Posterior vena cava (tissue), 2 donors: ENCODE results near the gene APOM. TPM values are rescaled to one million over a fixed set of nuclear protein-coding genes. Genes with fewer than 3 reads are reported as not detected.
A peak's percentile ranks its signal among the peaks of the same experiment; 100 is the strongest.

ENCODE experiments used
- DNase-seq: peaks from one replicate; pipeline ENCODE4 v3.0.0-alpha.2; 2020; ENCODE audit warnings: low spot score
- intact Hi-C, 2 donors: fragments of 100-400 bp; cut with DNase I; formaldehyde crosslinking; loops; one replicate each; pipeline versions ENCODE4 v1.14.1 to v1.14.2; 2022 to 2023
- microRNA-seq, 2 donors: library from miRNA; unstranded; fragments of <30 nt; microRNA quantifications; one replicate each; pipeline ENCODE4 v1.2.0, GENCODE V29; 2020 to 2021; ENCODE audit warnings: borderline microRNAs expressed in 2 of 2
- total RNA-seq, 2 donors: library from RNA; stranded (reverse); fragmentation: NEBNext Ultra II Directional; extraction: Animal tissue kit (Norgen Biotek cat#: 25700); gene quantifications; one replicate each; pipeline ENCODE4 v1.2.1, GENCODE V29; 2021
- donor health status: DM: yes; HTN: yes; CAD: no.
- donor health status: DM: yes; HTN: yes; CAD: no.

Gene APOM
- total RNA-seq, 2 donors from 2014 or later = 0.60 to 1.2 TPM

GRCh38 chr6:31692886-31693285, 37.2 kb downstream of the APOM start:
- intact Hi-C loops = no loop called here
- DNase-seq = no peak

DNA sequence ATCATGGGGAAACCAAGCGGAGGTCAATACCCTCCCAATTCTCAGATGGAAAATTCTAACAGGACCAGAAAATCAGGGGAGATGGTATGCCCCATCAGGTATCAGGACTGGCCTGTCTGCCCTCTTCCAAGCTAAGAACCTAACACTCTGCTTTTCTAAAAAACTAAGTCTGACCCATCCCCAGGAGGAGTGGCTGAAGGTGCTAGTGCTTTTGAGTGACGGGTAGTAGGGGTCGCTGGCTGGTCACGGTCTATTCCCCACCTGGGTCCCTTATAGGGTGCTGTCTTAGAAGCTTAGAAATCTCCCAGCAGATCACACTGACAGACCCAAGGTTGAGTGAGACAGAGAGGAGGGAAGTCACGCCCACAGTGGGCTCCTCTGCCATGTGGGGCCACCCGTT, 37.8 kb downstream of the APOM start:
- intact Hi-C loops = no loop called here
- DNase-seq = no peak

GRCh38 chr6:31697555-31697954, 41.9 kb downstream of the APOM start:
- DNase-seq = no peak
- intact Hi-C loops = no loop called here

GRCh38 chr6:31700740-31701401, 45.2 kb downstream of the APOM start:
- intact Hi-C loops = no loop called here

DNA sequence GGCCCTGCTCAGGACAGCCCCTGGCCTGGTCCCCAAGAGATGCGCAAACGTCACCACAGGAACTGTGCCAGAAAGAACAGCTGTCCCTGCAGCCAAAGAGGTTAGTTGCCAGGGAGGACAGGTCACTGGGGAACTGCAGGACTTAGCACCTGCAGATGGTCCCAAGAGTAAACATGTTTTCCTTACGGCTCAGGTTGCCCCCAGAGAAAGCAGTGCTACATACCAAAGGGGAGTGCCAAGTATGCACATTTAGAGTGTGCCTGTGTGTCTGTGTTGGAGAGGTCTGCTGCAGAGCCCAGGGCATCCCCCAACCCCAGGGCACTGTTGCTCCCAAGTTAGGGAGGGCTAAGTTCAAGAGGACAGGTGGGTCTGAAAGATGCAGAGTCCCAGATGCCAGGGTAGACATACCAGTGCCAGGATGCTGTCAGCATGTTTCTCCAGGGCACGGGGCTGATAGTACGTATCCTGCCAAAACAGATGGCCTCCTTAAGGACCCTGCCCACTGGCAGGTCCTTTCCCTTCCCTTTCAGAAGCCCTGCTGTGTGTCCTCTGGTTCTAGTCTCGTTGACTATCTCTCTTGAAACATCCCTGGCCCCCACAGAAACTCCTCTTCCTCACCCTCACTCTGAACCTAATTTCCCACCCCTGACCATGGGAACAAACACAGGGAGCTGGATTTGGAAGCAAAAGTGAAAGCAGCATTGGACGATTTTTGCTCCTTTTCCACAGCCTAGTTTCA, 46.1 kb downstream of the APOM start:
- intact Hi-C loops = no loop called here
- no peak for DNase-seq

More at GRCh38 chr6:31700740-31701401, 45.2 kb downstream of the APOM start:
- DNase-seq = no peak

GRCh38 chr6:31702405-31702818, 46.7 kb downstream of the APOM start:
- no peak for DNase-seq
- intact Hi-C loops = no loop called here

- intact Hi-C loops = no loop called here
These were observed 47.4 kb downstream of the APOM start, which contains the start of gene ABHD16A for GRCh38 chr6:31702819-31703716. Gene ABHD16A, minus strand, starts transcription at chr6:31703324. Its CDS starts 43 bp downstream, at chr6:31703281.

DNA sequence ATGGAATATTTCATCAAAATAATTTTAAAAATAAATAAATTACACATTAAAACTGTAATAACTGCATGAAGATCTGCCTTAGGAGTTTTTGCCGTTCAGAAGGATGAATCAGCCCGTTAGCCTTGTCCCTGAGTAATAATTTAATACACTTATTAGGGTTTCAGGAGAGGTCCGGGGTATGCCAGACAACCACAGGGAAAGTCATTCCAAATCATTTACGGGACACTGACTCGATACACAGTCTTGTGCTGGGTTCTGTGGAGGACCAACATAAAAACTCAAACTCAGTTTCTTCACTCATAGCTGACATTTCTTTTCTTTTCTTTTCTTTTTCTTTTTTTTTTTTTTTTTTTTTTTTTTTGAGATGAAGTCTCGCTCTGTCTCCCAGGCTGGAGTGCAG, 50.2 kb downstream of the APOM start:
- intact Hi-C loops = no loop called here
- no peak for DNase-seq

More at GRCh38 chr6:31702819-31703716, 47.4 kb downstream of the APOM start, which contains the start of gene ABHD16A:
- peak; percentile 100 for DNase-seq

DNA sequence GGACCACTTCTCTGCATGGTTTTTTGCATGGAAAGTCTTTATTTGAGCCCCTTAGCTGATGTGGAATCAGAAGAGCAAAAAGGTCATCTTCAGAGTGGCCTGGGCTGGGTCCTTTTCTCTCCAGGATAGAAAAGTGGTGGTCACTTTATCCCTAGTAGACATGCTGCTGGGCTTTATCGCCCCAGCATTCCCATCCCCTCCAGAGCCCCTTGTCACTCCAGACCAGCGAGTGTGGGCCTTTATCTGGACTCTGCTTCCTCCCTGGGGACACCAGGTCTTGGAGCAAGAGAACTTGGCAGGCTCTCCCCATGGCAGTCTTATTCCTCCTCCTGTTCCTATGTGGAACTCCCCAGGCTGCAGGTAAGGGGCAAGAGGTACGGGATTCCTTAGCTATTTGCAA, 50.9 kb downstream of the APOM start, which contains the start of gene LY6G6F:
Gene LY6G6F, plus strand, starts transcription at position 268 of the 400 bp plus-strand sequence. Its CDS starts 41 bp downstream, at position 309.
- no peak for DNase-seq
- intact Hi-C loops = no loop called here

DNA sequence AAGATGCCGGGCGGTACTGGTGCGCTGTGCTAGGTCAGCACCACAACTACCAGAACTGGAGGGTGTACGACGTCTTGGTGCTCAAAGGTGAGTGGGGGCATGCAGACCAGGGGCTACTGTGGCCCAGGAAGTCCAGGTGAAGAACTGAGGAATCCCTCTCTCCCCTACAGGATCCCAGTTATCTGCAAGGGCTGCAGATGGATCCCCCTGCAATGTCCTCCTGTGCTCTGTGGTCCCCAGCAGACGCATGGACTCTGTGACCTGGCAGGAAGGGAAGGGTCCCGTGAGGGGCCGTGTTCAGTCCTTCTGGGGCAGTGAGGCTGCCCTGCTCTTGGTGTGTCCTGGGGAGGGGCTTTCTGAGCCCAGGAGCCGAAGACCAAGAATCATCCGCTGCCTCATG, 52.0 kb downstream of the APOM start:
- intact Hi-C loops = no loop called here
- DNase-seq = no peak

Small RNAs within 50 kb of the gene (microRNA-seq; reads per million reads assigned to microRNA genes)
- 0.26 to 0.65 reads per million in 2 donors for gene MIR4646
- 0 reads per million in 2 donors for gene MIR6832

Other genes starting within 250 kb of the APOM start
- gene MICB, start 157.7 kb upstream of the APOM start, total RNA-seq = 1 to 10 TPM; 2.9 to 4.1 TPM
- gene MCCD1, start 126.9 kb upstream of the APOM start, total RNA-seq = not detected
- gene DDX39B, start 113.9 kb upstream of the APOM start, total RNA-seq = 100 to 1,000 TPM; 165 to 180 TPM
- gene ATP6V1G2, start 109.3 kb upstream of the APOM start, total RNA-seq = 1 to 10 TPM in 1 of 2 donors, under 1 TPM in 1; 0.43 to 1.2 TPM
- 10 to 100 TPM; 12.0 to 13.2 TPM for gene NFKBIL1, start 108.3 kb upstream of the APOM start, total RNA-seq
- not detected for gene LTA, start 83.6 kb upstream of the APOM start, total RNA-seq
- under 1 TPM; 0.81 to 0.93 TPM for gene TNF, start 80.3 kb upstream of the APOM start, total RNA-seq
- 1 to 10 TPM in 1 of 2 donors, under 1 TPM in 1; 0.90 to 1.6 TPM for gene LTB, start 73.5 kb upstream of the APOM start, total RNA-seq
- gene LST1, start 69.6 kb upstream of the APOM start, total RNA-seq = 10 to 100 TPM in 1 of 2 donors, 1 to 10 TPM in 1; 9.2 to 24.8 TPM
- gene NCR3, start 62.9 kb upstream of the APOM start, total RNA-seq = not detected
- 10 to 100 TPM; 18.1 to 68.7 TPM for gene AIF1, start 40.7 kb upstream of the APOM start, total RNA-seq
- 100 to 1,000 TPM; 119 to 133 TPM for gene PRRC2A, start 35.2 kb upstream of the APOM start, total RNA-seq
- gene BAG6, start 3.2 kb upstream of the APOM start, total RNA-seq = 100 to 1,000 TPM; 146 to 193 TPM
- 10 to 100 TPM; 18.8 to 19.3 TPM for gene C6orf47, start 4.9 kb downstream of the APOM start, total RNA-seq
- 10 to 100 TPM in 1 of 2 donors, 1 to 10 TPM in 1; 7.8 to 10.1 TPM for gene GPANK1, start 9.1 kb downstream of the APOM start, total RNA-seq
- 10 to 100 TPM; 85.2 to 90.4 TPM for gene CSNK2B, start 10.2 kb downstream of the APOM start, total RNA-seq
- gene LY6G5B, start 14.1 kb downstream of the APOM start, total RNA-seq = 1 to 10 TPM; 9.5 to 9.8 TPM
- gene LY6G5C, start 25.2 kb downstream of the APOM start, total RNA-seq = 1 to 10 TPM; 1.7 to 1.9 TPM
- 10 to 100 TPM; 38.3 to 39.4 TPM for gene ABHD16A, start 47.4 kb downstream of the APOM start, total RNA-seq
- gene LY6G6F, start 51.0 kb downstream of the APOM start, total RNA-seq = not detected
- gene LY6G6D, start 59.5 kb downstream of the APOM start, total RNA-seq = not detected
- gene LY6G6C, start 65.9 kb downstream of the APOM start, total RNA-seq = not detected
- gene MPIG6B, start 67.5 kb downstream of the APOM start, total RNA-seq = 1 to 10 TPM in 1 of 2 donors, under 1 TPM in 1; 0.52 to 1.1 TPM
- gene DDAH2, start 73.4 kb downstream of the APOM start, total RNA-seq = 10 to 100 TPM; 88.3 to 97.4 TPM
- 100 to 1,000 TPM; 272 to 402 TPM for gene CLIC1, start 80.6 kb downstream of the APOM start, total RNA-seq
- gene MSH5, start 84.1 kb downstream of the APOM start, total RNA-seq = 1 to 10 TPM; 7.7 to 9.8 TPM
- gene SAPCD1, start 106.8 kb downstream of the APOM start, total RNA-seq = not detected
- gene VWA7, start 121.4 kb downstream of the APOM start, total RNA-seq = under 1 TPM; 0.37 to 0.48 TPM
- gene VARS1, start 139.9 kb downstream of the APOM start, total RNA-seq = 10 to 100 TPM; 49.0 to 60.8 TPM
- gene LSM2, start 151.1 kb downstream of the APOM start, total RNA-seq = 10 to 100 TPM; 38.7 to 39.7 TPM
- gene HSPA1L, start 159.4 kb downstream of the APOM start, total RNA-seq = 1 to 10 TPM; 1.4 to 1.7 TPM
- 100 to 1,000 TPM; 157 to 187 TPM for gene HSPA1A, start 159.6 kb downstream of the APOM start, total RNA-seq
- 100 to 1,000 TPM in 1 of 2 donors, 10 to 100 TPM in 1; 89.8 to 106 TPM for gene HSPA1B, start 171.8 kb downstream of the APOM start, total RNA-seq
- gene NEU1, start 206.9 kb downstream of the APOM start, total RNA-seq = 10 to 100 TPM; 22.2 to 29.0 TPM
- gene SLC44A4, start 223.1 kb downstream of the APOM start, total RNA-seq = under 1 TPM; 0.33 to 0.65 TPM
- gene EHMT2, start 241.8 kb downstream of the APOM start, total RNA-seq = 10 to 100 TPM; 24.0 to 26.8 TPM
- gene ZBTB12, start 246.2 kb downstream of the APOM start, total RNA-seq = 1 to 10 TPM; 3.6 to 4.2 TPM